Testis (tissue), 3 donors: ENCODE results near the gene HAPSTR1. TPM values are rescaled to one million over a fixed set of nuclear protein-coding genes. Genes with fewer than 3 reads are reported as not detected.

Experiments used
- DNase-seq: peaks from one replicate; pipeline ENCODE4 v3.0.0-alpha.2; 2019
- H3K27ac ChIP-seq, 2 donors: fragments of 200-600 bp; sonication (generic); one replicate each; pipeline ENCODE4 v1.5.1; 2019
- H3K27me3 ChIP-seq: fragments of 200-600 bp; sonication (generic); one replicate; pipeline ENCODE4 v1.5.1; 2019
- H3K36me3 ChIP-seq: fragments of 200-600 bp; sonication (generic); one replicate; pipeline ENCODE4 v1.5.1; 2017; ENCODE audit warnings: low read depth; ENCODE audit errors: missing control alignments
- H3K4me1 ChIP-seq: fragments of 200-600 bp; sonication (generic); one replicate; pipeline ENCODE4 v1.5.1; 2019
- H3K4me3 ChIP-seq, 2 donors: fragments of 200-600 bp; sonication (generic); one replicate each; pipeline ENCODE4 v1.5.1; 2017 to 2019
- H3K9me3 ChIP-seq: fragments of 200-600 bp; sonication (generic); one replicate; pipeline ENCODE4 v1.5.1; 2017
- CTCF ChIP-seq, 3 experiments: fragments of 450-650 bp in 2 of 3; fragments of 200-600 bp in 1 of 3; sonication (generic) in 1 of 3; IDR thresholded peaks; one replicate each; pipeline ENCODE4 v1.5.1; 2016 to 2019; ENCODE audit warnings: antibody characterized with exemption in 3 of 3, mild to moderate bottlenecking in 2 of 3, moderate library complexity in 1 of 3
- POLR2A ChIP-seq: fragments of 450-650 bp; IDR thresholded peaks from one replicate; pipeline ENCODE4 v1.6.1; 2017; ENCODE audit warnings: antibody characterized with exemption, mild to moderate bottlenecking, moderate library complexity
- WGBS, 2 donors: methylation state at CpG; one replicate each; pipeline ENCODE4 v1.1.5; 2018; 5-methylcytosine and 5-hydroxymethylcytosine counted together
- intact Hi-C: fragments of 100-400 bp; cut with DNase I; formaldehyde crosslinking; loops from one replicate; pipeline ENCODE4 v1.15.1; 2023; ENCODE audit warnings: low total_unique reads
- polyA plus RNA-seq: library from polyadenylated mRNA; stranded (reverse); fragments of 350-450 nt; fragmentation: Illumina TruSeq; extraction: RNeasy Lipid Tissue Mini Kit (QIAGEN cat#74804); gene quantifications from one replicate; pipeline ENCODE4 v1.2.3, GENCODE V29; 2014; ENCODE audit warnings: low read depth, low replicate concordance; ENCODE audit not compliant: insufficient read depth
- total RNA-seq, 2 donors: library from RNA; depleted of rRNA; stranded (reverse); fragments of >200 nt; gene quantifications; one replicate each; pipeline ENCODE4 v1.2.3, GENCODE V29; 2016

HAPSTR1 gene
- total and polyA plus RNA-seq, 3 donors from 2014 or later = 37.5 to 75.7 (median 68.8) TPM

GRCh38 chr16:9105189-9105588 lies 13.7 kb downstream of the HAPSTR1 start:
- Histone ChIP-seq H3K27me3 (no peaks in the 10 kb centered on the region), H3K4me1 (peaks cover 31% of the 10 kb centered on the region), H3K9me3 (no peaks in the 10 kb centered on the region), H3K4me3 (no peak overlapping the region), H3K36me3 (no peaks in the 10 kb centered on the region), H3K27ac (no peak overlapping the region)
- no peak for DNase-seq
- TF ChIP-seq CTCF (IDR thresholded peaks at IDR 0.05) (no peak), POLR2A (no peak)
- intact Hi-C loops = no loop called here

DNA sequence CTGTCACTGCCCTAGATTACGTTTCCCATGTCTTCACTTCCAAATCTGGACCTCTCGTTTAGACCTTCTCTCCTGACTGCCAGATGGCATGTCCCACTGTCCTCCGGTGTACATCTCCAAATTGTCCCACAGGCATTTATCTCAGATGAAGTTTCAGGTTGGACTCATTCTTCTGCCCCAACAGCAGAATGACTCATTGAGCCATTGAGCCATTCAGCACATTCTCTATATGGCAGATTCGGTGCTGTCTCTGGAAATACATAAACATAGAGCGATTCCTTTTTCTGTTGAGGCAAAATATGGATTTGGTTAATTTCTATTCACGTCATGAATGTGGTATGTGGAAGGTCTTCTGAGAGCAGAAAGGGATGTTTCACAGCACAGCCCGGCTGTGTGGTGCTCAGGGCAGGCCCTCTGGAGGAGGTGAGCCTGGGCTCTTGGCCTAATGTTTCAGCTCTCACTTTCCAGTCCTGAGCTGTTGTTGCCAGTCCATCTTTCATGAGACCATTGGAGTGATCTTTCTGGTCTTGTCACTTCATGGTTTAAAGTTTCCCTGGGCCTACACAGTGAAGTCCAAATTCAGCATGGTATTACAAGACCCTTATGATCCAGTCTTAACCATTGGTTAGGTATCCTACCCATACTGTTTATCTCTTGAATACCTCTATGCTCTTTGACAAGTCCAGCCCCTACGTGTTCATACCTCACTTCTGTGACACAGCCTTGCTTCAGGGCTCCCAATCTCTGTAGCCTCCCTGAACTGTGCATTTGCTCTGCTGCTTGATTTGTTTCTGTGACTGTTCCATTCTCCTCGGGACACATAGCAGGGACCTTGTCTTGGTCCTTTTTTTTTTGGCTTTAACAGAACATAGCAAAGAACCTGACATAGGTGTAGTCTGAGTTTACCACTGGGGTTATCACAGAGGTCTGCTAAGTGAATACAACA lies 15.9 kb downstream of the HAPSTR1 start:
- Histone ChIP-seq H3K9me3 (no peaks in the 10 kb centered on the region), H3K36me3 (no peaks in the 10 kb centered on the region), H3K4me1 (peaks cover 45% of the 10 kb centered on the region), H3K27me3 (no peaks in the 10 kb centered on the region), H3K27ac (no peak overlapping the region), H3K4me3 (no peak overlapping the region)
- intact Hi-C loops = no loop called here
- DNase-seq = no peak
- no peak for TF ChIP-seq CTCF (IDR thresholded peaks at IDR 0.05)
- no peak for TF ChIP-seq POLR2A
- WGBS, 2 donors = 80 to 89% methylated on average over 9 of the region's 9 CpGs

- 74 to 79% methylated on average over 4 of the region's 4 CpGs for WGBS, 2 donors
- Histone ChIP-seq H3K4me3 (no peak overlapping the region), H3K36me3 (no peaks in the 10 kb centered on the region), H3K27me3 (no peaks in the 10 kb centered on the region), H3K4me1 (peaks cover 46% of the 10 kb centered on the region), H3K9me3 (no peaks in the 10 kb centered on the region), H3K27ac (no peak overlapping the region)
- no peak for TF ChIP-seq POLR2A
- no peak for TF ChIP-seq CTCF (IDR thresholded peaks at IDR 0.05)
- intact Hi-C loops = no loop called here
- DNase-seq = no peak
Observed at GRCh38 chr16:9109255-9109654, 17.8 kb downstream of the HAPSTR1 start.

DNA sequence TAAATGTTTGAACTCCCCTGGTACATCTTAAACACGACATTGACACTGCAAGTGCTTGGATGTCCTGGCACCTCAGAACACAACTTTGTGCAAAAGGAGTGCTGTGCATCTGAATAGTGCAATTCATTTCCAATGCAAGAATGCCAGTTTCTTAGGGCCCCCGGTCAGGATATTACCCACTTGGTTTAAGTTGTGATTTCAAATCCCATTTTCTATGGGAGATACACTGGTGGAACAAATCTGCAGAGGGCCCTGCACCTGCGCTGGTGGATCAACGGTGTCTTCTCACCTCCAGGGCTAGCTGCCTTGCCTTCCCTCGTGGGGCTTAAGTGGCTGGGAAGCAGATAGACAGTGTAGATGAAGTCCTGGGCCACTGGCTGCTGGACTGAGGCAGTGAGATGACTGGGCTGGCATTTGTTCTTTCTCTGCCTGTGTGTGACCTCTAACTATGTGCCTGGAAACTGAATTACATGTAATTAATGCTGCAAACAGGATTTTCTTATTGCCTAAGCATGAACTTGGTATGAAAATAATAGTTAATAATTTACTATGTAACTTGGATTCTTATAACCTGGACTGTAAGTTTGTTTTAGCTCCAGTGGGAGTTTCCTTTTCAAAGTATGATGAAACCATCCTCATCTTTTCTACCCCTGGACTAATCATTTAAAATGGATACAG lies 20.9 kb downstream of the HAPSTR1 start:
- H3K4me1 ChIP-seq = peaks cover 38% of the 10 kb centered on the region
- no peak overlapping the region for H3K27ac ChIP-seq
- no peaks in the 10 kb centered on the region for H3K27me3 ChIP-seq
- no peak overlapping the region for H3K4me3 ChIP-seq
- intact Hi-C loops = no loop called here
- H3K36me3 ChIP-seq = no peaks in the 10 kb centered on the region
- no peaks in the 10 kb centered on the region for H3K9me3 ChIP-seq
- 62 to 63% methylated on average over 3 to 5 of the region's 5 CpGs for WGBS, 2 donors
- DNase-seq = no peak
- TF ChIP-seq CTCF (IDR thresholded peaks at IDR 0.05) (no peak), POLR2A (no peak)
